HG03342 (cell line): Measurements from ENCODE around the gene PCDHGC3.
"Not testable (repeated sequence)": the region's sequence is repeated elsewhere in the genome, so short reads cannot be mapped to it uniquely, and the experiment has no call there.

ENCODE experiments used
- ATAC-seq: cut with Tn5 transposase; IDR thresholded peaks from one replicate; pipeline ENCODE4 v1.9.1; 2021; ENCODE audit warnings: mild to moderate bottlenecking, moderate library complexity; ENCODE audit not compliant: unreplicated experiment

The PCDHGC3 gene

DNA sequence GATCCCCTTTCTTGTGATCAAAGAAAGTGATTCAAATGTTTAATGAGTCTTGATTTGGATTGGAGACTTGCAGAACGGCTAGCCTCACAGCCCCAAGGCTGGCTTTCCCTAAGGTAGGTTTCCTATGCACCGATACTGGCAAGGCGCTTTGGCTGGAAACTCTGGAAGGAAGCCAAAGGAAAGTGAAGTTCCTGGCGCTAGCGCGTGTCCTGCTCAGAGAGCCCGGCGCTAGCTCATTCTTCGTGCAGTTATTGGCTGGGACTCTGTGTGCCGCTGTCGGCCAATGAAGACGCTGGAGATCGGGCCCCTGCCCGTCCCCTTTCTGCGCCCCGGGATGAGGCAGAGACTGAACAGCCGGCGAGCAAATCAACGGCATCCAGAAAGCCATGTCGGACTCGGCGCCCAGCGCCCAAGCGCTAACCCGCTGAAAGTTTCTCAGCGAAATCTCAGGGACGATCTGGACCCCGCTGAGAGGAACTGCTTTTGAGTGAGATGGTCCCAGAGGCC lies at the start of gene PCDHGC3:
Gene PCDHGC3, plus strand, starts transcription at position 342 of the 507 bp plus-strand sequence. Its CDS starts 151 bp downstream, at position 493.
- peak; percentile 98 for ATAC-seq

DNA sequence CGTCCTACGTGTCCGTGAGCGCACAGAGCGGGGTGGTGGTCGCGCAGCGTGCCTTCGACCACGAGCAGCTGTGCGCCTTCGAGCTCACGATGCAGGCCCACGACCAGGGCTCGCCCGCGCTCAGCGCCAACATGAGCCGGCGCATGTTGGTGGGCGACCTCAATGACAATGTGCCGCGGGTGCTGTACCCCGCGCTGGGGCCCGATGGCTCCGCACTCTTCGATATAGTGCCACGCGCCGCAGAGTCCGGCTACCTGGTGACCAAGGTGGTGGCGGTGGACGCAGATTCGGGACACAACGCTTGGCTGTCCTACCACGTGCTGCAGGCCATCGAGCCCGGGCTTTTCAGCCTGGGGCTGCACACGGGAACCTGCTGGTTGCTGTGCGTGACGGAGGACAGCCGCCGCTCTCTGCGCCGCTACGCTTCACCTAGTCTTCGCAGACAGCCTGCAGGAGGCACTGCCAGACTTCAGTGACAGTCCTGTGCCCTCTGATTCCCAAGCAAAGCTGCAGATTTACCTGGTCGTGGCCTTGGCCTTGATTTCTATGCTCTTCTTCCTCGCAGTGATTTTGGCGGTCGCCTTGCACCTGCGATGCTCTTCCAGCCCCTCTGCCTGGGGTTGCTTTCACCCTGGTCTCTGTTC lies 47.9 kb upstream of the PCDHGC3 start:
- ATAC-seq = no peak

- peak; percentile 73 for ATAC-seq
Measured at GRCh38 chr5:141430332-141431113, 45.2 kb upstream of the PCDHGC3 start, which contains the start of gene PCDHGA12. Gene PCDHGA12, plus strand, starts transcription at chr5:141430507. Its CDS starts 253 bp downstream, at chr5:141430760.

- peak; percentile 66 for ATAC-seq
Measured at GRCh38 chr5:141431286-141431685, 44.5 kb upstream of the PCDHGC3 start.

DNA sequence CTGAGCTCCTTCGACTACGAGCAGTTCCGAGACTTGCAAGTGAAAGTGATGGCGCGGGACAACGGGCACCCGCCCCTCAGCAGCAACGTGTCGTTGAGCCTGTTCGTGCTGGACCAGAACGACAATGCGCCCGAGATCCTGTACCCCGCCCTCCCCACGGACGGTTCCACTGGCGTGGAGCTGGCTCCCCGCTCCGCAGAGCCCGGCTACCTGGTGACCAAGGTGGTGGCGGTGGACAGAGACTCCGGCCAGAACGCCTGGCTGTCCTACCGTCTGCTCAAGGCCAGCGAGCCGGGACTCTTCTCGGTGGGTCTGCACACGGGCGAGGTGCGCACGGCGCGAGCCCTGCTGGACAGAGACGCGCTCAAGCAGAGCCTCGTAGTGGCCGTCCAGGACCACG lies 43.5 kb upstream of the PCDHGC3 start:
- ATAC-seq = not testable (repeated sequence)

DNA sequence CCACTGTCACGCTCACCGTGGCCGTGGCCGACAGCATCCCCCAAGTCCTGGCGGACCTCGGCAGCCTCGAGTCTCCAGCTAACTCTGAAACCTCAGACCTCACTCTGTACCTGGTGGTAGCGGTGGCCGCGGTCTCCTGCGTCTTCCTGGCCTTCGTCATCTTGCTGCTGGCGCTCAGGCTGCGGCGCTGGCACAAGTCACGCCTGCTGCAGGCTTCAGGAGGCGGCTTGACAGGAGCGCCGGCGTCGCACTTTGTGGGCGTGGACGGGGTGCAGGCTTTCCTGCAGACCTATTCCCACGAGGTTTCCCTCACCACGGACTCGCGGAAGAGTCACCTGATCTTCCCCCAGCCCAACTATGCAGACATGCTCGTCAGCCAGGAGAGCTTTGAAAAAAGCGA lies 43.0 kb upstream of the PCDHGC3 start:
- ATAC-seq = not testable (repeated sequence)

DNA sequence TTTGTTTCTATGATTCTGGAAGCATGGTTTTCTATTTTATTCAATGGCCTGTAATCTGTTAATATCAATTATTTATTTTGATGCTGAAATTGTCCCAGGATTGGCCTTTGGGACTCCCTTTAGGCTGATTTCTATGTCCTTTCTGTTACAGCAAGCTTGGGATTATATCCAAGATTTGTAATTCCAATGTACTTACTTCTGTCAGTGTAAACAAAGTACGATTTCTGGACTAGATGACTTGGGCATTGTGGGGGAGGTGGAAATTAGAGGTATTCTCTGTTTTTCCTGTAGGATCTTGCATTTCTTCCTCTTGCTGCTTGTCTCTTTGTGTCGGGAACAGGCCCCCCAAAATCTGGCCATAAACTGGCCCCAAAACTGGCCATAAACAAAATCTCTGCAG lies 41.8 kb upstream of the PCDHGC3 start:
- ATAC-seq = no peak

DNA sequence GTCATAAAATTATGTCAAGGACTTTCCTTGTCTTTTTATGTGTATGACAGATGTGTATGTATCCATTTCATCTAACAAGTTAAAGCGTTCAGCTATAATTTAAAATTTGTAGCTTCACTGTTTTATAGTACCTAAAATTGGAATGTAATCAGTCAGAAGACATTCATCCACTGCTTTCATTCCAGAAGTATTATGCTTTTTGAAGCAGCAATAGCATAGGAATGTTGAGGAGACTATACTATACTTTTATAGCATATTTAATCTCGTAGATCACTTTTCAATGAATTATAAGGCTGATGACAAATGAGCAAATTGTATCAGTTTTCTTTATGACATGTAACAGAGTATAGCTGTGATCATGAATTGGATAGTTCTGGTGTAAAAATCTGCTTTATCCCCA lies 38.5 kb upstream of the PCDHGC3 start:
- ATAC-seq = no peak

GRCh38 chr5:141439411-141440141 lies 36.2 kb upstream of the PCDHGC3 start:
- no peak for ATAC-seq

GRCh38 chr5:141440341-141440740 lies 35.4 kb upstream of the PCDHGC3 start:
- ATAC-seq = no peak

- ATAC-seq = no peak
Measured at GRCh38 chr5:141441571-141442170, 34.1 kb upstream of the PCDHGC3 start.

DNA sequence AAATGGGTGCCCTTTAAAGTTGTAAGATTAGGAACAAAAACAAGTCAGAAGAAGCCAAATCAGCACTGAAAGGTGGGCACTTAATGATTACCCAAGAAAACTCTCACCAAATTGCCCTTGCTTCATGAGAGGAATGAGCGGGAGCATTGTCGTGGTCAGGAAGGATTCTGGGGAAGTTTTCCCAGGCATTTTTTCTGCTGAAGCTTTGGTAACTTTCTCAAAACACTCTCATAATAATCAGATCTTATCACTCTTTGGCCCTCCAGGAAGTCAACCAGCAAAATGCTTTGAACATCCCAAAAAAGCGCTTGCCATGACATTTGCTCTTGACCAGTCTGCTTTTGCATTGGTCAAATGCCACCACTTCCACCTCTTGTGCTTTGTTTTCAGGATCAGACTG lies 10.4 kb upstream of the PCDHGC3 start:
- no peak for ATAC-seq

DNA sequence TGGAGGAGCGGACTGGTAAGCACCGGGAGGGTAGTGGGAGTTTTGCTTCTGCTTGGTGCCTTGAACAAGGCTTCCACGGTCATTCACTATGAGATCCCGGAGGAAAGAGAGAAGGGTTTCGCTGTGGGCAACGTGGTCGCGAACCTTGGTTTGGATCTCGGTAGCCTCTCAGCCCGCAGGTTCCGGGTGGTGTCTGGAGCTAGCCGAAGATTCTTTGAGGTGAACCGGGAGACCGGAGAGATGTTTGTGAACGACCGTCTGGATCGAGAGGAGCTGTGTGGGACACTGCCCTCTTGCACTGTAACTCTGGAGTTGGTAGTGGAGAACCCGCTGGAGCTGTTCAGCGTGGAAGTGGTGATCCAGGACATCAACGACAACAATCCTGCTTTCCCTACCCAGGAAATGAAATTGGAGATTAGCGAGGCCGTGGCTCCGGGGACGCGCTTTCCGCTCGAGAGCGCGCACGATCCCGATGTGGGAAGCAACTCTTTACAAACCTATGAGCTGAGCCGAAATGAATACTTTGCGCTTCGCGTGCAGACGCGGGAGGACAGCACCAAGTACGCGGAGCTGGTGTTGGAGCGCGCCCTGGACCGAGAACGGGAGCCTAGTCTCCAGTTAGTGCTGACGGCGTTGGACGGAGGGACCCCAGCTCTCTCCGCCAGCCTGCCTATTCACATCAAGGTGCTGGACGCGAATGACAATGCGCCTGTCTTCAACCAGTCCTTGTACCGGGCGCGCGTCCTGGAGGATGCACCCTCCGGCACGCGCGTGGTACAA lies 556 bp downstream of the PCDHGC3 start:
- ATAC-seq = peak; percentile 25

GRCh38 chr5:141477044-141477575 lies 1.3 kb downstream of the PCDHGC3 start:
- ATAC-seq = no peak

- ATAC-seq = no peak
Measured at GRCh38 chr5:141477815-141478214, 2.0 kb downstream of the PCDHGC3 start.

DNA sequence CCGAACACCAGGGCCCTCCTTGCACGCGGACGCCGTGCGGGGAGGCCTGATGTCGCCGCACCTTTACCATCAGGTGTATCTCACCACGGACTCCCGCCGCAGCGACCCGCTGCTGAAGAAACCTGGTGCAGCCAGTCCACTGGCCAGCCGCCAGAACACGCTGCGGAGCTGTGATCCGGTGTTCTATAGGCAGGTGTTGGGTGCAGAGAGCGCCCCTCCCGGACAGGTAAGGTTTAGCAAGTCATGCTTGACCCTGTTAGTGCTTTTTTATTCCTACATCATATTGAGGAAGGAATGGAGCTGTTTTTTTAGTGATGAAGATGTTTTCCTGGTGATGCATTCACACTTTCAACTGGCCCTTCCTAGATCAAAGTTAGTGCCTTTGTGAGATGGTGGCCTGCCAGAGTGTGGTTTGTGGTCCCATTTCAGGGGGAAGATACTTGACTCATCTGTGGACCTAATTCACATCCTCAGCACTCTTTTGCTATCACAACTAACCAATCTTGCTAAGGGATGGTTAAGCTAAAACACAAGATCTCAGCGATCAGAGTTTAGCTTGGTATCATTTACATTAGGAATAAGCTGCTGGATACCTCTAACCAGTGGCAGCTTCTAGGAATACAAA lies 2.7 kb downstream of the PCDHGC3 start:
- ATAC-seq = no peak

DNA sequence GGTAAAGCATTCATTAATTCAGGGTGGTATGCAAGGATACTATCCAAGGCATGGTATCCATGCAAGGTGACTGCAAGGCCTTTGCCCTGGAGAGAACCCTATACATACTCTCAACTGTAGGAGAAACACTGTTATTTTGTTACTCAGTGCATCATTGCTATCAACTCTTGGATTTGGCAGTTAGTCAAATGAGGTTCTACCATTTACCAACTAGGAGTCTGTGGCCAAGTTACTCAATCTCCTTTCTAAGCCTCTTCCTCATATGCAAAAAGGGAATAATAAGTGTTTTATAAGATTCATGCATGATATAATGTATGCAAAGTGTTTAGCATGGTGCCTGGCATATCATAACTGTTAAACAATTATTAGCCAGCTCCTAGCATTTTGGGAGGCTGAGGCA lies 4.0 kb downstream of the PCDHGC3 start:
- ATAC-seq = no peak

DNA sequence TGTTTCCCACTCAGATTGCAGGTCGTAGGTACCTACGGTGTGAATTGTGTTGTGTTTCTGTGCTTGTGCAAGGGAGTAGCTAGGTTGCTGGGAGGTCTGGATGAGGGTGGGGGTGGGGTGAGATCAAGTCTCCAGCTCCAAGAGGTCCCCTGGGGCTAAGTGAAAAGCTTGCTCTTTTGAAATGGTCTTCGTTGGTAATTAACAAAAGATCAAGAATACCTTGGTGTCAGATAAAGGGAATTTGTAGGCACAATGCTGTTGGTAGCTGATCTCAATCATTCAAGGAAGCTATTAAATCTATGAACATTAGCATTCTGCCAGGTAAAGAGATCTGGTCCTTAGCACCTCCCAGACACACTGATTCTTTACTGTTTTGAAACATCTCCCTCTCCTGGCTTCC lies 8.1 kb downstream of the PCDHGC3 start:
- no peak for ATAC-seq

GRCh38 chr5:141484310-141484640 lies 8.5 kb downstream of the PCDHGC3 start:
- no peak for ATAC-seq
